GM19023 (cell line): ENCODE results near the gene NUP93.

Source experiments
- ATAC-seq: cut with Tn5 transposase; IDR thresholded peaks from one replicate; pipeline ENCODE4 v1.9.1; 2021; ENCODE audit warnings: mild to moderate bottlenecking, moderate library complexity; ENCODE audit not compliant: unreplicated experiment

Gene NUP93

DNA sequence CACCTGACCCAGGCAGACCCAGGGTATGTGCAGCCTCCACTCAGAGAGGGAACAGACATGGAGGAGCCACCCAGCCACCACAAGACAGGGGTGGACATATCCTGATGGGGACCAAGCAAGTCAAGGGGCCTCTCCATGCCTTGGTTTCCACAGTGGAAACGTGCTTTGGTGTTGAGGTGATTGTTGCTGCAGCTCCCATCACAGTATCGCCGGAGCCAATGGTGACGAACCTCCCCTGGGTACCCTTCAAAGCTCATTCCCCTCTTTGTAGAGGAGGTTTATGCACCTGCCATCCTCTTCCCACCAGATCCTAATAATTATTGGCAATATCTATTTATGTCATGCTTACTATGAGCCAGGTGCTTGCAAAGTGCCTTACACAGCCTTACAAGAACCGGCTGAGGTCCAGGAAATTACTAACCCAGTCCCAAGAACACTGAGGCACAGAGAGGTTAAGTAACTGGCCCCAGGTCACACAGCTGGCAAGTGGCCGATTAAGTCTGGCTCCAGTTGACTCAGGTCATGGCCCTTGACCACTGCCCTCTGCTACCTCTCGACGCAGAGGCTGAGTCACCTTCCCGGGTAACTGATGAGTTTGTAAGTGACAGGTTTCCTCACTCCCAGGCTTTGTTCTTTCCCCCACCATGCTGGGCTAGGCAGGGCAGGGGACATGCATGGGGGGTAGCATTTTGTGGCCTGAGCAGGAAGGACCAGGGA, 155.7 kb downstream of the NUP93 start:
- ATAC-seq, result no peak

DNA sequence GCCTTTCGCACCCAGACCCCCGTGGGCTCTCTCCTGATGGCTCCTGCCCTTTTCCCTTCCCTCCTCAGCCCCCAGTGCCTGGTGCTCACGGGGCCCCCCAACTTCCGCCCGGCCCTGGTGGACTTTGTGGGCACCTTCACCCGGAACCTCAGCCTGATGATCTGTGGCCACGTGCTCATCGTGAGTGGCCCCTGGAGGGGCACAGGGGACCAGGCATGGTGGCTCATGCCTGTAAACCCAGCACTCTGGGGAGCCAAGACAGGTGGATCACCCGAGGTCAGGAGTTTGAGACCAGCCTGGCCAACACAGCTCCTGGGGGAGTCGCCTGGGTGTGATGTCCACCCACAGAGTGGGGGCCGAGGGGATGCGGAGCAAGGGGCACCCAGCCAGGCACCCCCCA, 156.4 kb downstream of the NUP93 start:
- ATAC-seq, result no peak

- ATAC-seq, result no peak
Measured at GRCh38 chr16:56886826-56887225, 156.9 kb downstream of the NUP93 start.

DNA sequence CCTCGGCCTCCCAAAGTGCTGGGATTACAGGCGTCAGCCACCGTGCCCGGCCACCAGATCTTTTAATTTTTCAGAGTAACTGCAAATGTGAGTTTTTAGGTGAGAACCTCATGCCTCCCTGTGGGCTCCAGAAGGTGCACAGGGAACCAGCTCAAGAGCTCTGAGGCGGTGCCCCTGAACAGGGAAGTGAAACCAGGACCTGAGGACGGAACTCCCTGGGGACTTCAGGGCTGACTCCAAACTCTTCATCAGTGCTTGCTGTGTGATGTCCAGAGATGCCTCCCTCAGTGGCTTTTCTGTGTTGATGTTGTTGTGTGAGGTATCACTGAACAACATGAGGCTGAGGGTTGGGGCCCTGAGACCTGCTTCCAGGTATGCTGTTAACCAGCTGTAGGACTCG, 158.9 kb downstream of the NUP93 start:
- no peak for ATAC-seq

GRCh38 chr16:56889206-56889605, 159.3 kb downstream of the NUP93 start:
- no peak for ATAC-seq

- no peak for ATAC-seq
Measured at GRCh38 chr16:56891685-56892084, 161.8 kb downstream of the NUP93 start.

GRCh38 chr16:56892705-56893104, 162.8 kb downstream of the NUP93 start:
- ATAC-seq, result no peak

DNA sequence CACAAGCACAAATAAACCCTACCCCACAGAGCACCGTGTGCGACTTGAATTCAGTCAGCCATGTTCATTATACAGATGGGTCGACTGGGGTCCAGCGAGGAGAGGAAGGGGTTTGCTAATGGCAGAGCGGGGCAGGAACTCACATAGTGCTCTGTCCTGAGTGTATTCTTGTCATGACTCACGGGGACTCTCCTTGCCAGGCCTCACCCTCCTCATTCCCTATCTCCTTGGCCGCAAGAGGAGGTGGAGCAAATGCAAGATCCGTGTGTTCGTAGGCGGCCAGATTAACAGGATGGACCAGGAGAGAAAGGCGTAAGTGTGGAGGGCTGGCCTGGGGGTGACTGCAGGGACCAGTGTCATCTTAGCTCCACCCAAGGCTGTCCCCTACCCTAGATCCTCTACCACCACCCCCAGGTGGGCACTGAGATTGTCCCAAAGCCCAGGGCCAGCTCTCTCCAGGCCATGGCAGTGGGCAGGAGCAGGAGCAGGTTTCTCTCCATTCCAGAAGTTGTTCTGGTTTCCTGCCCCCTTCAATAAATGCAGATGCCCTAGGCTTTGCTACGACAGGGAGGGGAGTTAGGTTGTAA, 164.5 kb downstream of the NUP93 start:
- ATAC-seq, result no peak

DNA sequence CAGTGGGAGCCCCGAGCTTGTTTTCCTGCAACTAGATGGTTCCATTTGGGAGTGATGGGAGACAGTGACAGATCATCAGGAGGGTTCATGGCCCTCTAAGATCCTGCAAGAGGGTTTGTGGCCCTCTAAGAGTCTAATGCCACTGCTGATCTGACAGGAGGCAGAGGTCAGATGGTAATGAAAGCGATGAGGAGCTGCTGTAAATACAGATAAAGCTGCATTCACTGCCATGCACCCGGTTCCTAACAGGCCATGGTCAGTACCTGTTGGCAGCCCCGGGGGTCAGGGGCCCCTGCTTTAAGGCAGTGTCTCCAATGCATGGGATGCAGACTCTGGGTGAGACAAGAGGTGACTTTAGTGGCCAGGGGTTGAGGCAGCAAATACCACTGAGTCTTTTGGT, 165.9 kb downstream of the NUP93 start:
- ATAC-seq, result no peak

DNA sequence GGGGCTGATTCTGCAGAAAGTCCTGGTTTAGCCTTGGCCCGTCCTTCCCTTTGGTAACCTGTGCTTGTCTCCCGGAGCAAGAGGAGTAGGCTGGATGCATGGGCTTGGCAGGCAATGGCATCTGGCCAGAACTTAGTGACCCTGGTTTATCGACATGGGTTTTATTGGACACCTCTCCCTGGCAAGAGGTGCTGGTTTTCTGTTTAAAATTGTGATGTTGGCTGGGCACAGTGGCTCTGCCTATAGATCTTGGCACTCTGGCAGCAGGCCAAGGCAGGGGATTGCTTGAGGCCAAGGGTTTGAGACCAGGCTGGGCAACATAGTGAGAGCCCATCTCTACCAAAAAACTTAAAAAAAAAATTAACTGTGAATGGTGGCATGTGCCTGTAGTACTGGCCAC, 166.3 kb downstream of the NUP93 start:
- ATAC-seq, result no peak

GRCh38 chr16:56897026-56897799, 167.3 kb downstream of the NUP93 start:
- ATAC-seq, result no peak

GRCh38 chr16:56898847-56899246, 168.9 kb downstream of the NUP93 start:
- ATAC-seq, result peak; percentile 63
